Inflammatory macrophage treated with lipopolysaccharide for 1 hour (primary cell): Measurements from ENCODE around the gene TFAP2C.

Experiments
- DNase-seq, 2 donors: peaks; one replicate each; pipeline ENCODE4 v3.0.0-alpha.2; 2020 to 2022

The TFAP2C gene

DNA sequence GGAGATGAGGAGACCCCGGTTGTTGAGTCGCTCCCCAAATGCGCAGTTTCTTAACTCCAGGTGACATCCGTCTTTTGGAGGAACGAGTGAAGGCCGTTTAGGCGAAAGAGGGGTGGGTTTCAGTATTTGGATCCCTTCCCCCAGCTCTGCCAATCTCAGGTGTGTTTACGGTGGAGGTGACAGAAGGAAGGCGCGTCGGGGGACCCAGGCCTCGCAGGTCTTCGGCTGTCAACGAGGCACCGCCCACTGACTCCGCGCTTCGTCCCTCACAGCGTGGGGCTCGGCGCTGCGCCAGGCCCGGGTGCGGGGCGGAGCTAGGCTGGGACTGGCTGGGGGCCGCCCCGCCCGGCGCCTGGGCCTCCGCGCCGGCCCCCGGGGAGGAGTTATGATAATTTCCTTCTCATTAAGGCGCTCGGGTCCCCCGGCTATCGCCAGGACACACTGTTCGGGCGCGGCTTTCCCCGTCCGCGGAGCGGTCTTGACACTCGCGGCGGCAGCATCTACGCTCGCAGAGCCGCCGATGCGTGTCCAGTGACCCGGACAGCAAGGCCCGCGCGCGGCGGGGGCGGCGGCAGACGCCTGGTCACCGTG lies at the start of gene TFAP2C:
Gene TFAP2C (plus strand): TSS at position 434 of the 591 bp plus-strand sequence. CDS start 239 bp downstream, outside the sequence.
- DNase-seq: peak in 1 of 2 donors; percentile 8

DNA sequence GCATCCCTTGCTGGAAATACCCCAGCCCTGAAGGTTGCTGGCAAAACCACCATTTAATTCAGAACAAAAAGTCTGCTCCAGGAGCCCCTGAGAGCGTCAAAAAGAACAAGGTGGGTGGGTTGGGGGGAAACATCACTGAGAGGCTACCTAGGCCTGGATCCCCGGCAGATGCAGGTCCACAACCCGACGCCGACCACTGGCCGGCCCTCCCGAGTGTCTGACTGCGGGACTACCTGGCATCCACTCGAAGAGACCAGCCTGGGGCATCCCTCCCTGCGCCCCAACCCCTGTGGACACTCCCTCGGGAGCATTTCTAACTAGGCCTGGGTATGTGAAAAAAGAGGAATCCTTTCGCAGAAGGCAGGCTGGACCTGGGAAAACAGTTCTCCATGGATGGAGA lies 48.9 kb upstream of the TFAP2C start:
- no peak for DNase-seq

DNA sequence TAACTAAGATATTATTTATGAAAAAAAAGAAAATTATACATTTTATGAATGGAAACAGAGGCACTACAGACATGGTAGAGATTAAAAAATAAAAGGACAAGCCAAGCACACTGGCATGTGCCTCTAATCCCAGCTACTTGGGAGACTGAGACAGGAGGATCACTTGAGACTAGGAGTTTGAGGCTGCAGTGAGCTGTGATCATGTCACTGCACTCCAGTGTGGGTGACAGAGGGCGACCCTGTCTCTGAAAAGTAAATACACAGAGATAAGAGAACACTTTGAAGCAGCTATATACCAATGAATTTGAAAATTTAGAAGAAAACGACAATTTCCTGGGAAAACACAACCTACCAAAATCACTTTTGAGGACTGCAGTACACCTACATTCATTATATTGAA lies 47.4 kb upstream of the TFAP2C start:
- no peak for DNase-seq

DNA sequence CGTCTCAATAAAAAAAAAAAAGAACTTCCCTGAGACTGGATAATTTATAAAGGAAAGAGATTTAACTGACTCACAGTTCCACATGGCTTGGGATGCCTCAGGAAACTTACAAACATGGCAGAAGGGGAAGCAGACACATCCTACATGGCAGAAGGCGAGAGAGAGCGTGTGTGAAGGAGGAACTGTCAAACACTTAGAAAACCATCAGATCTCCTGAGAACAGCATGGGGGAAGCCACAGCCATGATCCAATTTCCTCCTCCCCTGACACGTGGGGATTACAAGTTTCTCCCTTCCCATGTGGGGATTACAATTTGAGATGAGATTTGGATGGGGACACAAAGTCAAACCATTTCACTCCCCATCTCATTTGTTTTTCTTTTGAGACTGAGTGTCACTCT lies 46.6 kb upstream of the TFAP2C start:
- DNase-seq: peak; percentile 49 to 79

DNA sequence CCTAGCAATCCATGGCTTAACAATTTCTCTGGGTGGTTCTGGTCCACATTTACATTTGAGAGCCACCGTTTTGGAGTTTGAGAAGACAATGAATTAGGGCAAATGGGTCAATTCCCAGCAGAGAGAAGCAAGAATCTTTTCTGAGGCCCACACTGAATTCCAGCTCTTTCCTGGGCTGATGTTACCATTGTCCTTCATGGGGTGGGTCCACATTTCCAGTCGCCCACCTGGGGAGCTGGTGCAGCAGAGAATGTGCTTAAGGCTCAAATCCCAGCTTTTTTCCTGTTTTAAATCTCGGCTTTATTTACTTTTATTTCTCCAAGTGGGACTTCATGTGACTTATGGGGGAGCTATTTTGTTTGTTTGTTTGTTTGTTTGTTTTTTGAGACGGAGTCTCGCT lies 44.2 kb upstream of the TFAP2C start:
- DNase-seq: no peak

DNA sequence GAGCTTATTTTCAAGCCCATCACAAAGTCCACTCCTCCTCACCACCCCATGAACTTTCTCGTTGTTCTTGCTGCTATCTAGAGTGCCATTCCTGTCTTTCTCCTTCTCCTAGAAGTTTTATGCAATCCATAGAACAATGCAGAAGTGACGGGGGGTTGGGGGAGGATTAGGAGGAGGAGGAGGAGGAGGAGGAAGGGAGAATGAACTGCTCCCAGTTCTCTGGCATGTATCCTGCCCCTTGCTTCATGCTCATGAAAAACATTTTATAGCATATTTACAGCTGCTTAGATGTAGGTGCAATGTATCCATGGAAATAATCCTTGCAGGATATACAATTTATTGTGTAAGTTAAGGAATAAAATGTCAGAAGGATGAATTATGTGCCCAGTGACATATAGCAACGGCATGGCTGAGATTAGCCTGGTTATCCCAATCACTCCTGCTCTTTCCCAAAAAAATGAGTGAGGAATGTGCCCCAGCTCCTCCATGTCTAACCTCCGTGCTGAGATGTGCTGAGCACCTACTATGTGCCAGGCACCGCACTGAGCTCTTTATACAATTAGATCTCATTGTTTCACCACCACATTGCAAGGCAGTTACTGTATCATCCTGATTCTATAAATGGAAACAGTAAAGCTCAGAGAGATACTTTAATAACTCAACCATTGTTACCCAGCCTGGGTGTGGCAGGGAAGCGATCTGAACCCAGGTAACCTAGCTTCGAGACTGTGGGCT lies 41.6 kb upstream of the TFAP2C start:
- no peak for DNase-seq

DNA sequence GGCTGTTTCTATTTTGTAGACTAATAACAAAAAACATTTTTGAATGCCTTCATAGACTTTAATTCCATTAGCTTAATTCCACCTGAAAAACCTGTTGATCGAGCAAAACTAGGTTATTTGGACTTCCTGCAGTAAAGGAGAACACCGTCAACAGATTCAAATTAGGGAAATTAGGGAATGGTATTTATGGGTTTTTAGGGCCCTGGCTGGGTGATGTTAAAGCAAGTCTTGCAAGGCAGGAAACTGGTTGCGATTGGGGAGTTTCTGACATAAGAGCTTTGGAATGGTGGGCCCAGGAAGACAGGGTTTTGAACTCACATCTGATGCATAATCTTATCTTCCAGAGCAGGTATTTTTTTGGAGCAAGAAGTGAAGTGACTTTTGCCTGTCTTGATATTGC lies 40.1 kb upstream of the TFAP2C start:
- no peak for DNase-seq

DNA sequence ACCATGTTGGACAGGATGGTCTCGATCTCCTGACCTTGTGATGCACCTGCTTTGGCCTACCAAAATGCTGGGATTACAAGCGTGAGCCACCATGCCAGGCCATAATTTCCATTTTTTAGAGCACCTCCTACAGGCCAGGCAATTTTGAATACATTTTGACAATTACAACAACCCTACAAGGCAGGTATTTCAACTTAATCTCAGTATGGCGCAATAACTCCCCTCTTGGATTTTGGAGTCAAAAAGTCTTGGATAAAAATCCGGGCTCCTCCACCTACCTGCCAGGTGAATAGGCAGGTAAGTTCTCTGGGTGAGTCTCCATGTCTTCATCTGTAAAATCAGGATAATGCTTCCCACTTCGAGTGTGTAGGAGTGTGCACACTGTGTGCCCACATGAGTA lies 39.5 kb upstream of the TFAP2C start:
- no peak for DNase-seq

DNA sequence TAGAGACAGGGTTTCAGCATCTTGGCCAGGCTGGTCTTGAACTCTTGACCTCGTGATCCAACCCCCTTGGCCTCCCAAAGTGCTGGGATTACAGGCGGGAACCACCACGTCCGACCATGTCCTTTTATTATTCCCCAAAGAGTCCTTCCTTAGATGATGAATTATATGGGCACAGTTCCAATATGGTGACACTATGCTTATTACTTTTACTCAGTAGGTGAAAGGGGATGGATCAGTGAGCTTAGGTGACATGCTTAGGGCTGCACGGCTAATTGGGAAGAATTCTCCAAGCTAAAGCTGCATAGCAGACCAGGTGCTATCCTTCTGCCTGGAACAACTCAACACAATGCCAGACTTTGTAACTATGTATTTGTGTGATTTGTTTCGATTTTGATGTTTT lies 38.2 kb upstream of the TFAP2C start:
- no peak for DNase-seq

DNA sequence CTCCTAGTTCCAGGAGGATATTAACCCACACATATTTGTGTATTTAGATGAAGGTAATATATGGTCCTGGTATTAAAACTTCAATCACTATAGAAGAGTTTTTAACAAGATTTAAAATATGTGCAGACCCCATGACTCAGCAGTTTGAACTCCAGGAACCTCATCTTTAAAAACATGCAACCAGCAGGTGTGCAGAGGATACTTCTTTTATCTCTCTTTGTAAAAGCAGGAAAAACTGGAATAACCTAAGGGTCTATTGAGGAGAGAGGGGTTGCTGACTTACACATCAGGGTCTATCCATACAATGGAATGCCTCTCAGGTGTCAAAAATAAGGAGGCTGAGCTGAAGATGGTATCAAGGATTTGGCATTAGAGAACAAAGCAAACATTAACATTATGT lies 36.9 kb upstream of the TFAP2C start:
- DNase-seq: no peak

DNA sequence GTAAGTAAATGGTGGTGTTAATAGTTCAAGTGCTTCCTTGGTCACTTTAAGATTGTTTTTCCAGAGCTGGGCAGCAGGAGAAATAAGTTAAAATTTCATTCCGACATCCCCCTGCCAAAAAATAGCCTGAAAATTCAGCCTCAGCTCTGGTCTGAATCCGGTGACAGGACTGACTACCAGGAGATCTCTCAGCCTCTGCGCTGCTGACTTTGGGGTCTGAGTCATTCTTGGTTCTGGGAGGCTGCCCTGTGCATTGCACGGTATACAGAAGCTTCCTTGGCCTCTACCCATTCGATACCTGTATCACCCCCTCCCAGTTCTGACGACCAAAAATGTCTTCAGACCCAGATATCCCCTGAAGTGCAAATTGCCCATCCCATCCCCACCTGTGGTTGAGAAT lies 36.3 kb upstream of the TFAP2C start:
- DNase-seq: no peak

DNA sequence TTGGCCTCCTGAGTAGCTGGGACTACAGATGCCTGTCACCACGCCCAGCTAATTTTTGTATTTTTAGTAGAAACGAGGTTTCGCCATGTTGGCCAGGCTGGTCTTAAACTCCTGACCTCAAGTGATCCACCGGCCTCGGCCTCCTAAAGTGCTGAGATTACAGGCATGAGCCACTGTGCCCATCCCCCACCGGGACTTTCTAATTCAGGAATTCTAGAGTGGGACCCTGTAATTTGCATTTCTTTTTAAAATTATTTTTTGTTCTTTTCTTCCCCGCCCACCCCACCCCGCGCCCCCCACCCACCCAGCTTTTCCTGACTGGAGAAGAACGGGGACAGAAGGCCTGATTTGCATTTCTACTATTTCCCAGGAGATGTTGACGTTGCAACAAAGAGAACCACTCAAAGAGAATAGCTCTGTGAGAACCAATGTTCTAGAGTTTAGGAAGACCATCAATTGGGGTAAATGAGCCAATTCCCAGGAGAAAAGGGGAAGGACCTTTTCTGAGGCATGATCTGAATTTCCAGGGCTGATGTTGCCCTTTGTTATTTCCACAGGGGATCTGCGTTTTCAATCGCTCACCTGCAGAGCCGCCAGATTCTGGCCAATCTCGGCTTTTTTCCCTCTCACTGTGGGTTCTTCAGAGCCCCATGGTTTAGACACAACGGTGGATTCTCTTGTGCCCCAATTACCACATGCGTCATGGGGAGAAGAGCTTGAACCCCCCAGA lies 33.2 kb upstream of the TFAP2C start:
- DNase-seq: no peak

DNA sequence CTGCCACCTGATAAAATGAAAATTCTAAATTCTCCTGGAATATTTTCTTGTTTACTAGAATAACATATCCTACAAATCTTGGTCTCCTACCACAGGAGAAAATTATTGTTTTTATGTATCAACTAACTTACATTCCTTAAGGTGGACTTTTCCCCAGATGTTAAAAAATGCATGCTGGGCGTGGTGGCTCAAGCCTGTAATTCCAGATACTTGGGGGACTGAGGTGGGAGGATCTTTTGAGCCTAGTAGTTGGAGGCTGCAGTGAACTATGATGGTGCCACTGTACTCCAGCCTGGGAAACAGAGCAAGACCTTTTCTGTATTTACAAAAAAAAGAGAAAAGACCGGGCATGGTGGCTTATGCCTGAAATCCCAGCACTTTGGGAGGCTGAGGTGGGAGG lies 27.9 kb upstream of the TFAP2C start:
- no peak for DNase-seq

DNA sequence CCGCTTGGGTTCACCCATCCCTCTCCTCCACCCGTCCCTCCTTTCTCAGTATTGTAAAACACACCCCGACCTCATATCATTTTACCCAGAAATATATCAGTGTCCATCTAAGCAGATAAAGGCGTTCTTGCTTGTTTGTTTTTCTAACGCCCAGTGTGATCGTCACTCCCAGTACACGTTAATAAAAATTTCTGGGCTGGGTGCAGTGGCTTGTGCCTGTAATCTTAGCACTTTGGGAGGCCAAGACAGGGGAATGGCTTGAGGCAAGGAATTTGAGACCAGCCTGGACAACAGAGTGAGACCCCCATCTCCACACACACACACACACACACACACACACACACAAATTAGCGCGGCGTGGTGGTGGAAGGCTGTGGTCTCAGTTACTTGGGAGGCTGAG lies 24.4 kb upstream of the TFAP2C start:
- DNase-seq: no peak

DNA sequence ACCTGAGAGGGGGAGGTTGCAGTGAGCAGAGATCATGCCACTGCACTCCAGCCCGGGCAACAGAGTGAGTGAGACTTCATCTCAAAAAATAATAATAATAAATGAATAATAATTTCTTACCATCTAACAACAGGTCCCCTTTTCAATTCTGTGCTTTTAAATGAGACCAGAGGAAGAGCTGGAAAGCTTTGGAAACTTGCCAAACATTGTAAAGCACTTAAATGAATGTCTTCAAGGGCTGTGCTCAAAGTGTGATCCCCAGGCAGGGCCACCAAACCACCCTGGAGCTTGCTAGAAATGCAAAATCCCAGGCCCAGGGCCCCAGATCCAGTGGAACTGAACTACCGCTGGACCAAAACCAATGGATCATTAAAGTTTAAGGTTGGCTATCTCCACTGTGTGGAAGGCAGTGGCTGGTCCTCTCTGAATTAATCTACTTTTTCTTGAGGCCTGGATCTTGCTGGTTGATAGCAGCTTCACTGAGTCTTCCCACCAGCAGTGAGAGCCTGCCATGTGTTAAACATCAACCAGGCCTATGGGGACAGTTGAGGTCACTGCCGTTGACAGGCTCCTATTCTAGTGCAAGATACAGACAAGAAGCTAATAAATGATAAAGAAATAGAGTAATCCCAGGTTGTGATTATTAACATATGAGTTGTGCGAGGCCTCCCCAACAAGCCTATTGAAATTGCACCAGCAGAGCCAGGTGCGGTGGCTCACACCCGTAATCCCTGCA lies 23.7 kb upstream of the TFAP2C start:
- DNase-seq: no peak

DNA sequence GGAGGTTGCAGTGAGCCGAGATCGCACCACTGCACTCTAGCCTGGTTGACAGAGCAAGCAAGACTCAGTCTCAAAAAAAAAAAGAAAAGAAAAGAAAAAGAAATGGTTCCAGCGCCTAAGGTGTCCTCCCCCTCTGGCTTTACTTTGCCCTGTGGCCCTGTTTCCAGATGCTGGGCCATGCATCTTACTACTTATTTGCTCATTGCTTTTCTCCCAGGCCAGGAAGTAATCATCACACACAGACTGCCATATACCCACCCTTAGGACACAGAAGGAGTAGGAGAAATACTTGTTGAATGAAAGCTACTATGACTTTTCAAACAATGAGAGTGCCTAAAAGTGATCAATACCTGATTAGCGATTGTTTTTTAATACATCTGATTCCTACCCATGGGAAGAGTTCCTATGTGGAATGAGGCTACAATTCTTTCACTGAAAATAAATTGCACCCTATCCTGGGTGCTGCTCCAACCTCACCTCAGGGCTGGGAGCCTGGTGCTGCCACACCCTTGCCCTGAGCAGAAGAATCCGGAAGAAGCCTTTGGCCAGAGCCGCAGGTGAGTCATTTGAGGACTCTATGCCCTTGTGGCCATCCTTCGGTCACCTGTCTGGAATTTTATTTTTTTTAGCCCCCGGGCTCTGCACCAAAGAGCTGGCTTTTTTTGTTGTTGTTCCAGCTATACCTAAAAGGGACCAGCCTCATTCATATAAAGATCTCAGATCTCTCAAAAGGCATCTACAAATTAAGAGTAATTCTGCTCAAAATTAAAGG lies 22.7 kb upstream of the TFAP2C start:
- no peak for DNase-seq

DNA sequence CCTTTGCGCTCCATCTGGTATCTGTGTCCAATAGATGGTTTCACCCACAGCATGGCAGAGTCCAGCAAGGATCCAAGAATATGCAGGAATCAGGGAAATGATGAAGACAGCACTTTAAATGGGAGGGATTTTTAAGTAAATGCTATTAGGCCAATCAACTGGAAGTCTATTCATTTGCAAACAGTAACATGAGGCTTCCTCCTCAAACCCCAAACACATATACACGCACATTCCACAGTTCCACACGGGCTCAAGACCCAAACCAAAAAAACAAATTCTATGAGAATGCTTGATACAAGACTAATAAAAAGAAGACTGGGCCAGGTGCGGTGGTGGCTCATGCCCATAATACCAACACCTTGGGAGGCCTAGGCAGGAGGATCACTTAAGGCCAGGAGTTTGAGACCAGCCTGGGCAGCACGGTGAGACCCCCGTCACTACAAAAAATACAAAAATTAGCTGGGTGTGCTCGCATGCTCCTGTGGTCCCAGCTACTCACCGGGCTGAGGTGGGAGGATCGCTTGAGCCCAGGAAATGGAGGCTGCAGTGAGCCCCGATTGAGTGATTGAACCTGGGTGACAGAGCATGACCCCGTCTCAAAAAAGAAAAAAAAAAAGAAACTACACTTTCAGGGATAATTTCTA lies 21.9 kb upstream of the TFAP2C start:
- no peak for DNase-seq

DNA sequence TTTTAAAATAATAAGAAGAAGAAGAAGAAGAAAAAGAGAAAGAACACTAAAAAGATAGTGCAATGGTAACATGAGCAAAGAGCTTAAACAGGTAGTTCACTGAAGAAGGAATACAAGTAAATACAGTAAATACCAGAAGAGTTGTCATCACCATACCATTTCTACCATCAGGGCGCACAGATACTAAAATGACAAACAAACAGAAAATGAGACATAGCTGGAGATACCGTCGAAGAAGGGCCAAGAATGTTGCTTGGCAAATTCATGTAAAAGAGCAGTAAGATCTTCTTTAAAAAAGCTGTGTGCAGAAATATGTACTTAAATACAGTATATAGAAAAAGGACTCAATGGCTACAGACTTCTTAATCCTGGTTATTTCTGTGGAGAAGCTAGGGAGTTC lies 20.7 kb upstream of the TFAP2C start:
- DNase-seq: no peak

DNA sequence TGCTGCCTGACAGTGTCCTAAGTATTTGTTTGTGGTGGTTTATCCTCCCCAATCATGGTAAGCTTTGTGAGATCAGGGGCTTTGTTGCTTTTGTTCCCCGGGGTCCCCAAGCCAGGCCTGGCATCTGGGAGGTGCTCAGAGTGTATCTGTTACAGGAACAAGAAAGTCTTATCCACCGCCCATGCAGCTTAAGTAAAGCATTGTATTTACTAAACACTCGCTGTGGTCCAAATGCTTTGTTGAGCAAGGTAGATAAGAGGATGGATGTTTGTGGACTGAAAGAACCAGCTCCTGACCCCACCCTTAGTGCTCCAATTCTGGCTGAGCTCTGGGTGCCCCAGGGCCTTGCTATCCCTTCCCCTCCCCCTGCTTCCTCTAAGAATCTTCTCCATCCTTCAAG lies 19.8 kb upstream of the TFAP2C start:
- no peak for DNase-seq

DNA sequence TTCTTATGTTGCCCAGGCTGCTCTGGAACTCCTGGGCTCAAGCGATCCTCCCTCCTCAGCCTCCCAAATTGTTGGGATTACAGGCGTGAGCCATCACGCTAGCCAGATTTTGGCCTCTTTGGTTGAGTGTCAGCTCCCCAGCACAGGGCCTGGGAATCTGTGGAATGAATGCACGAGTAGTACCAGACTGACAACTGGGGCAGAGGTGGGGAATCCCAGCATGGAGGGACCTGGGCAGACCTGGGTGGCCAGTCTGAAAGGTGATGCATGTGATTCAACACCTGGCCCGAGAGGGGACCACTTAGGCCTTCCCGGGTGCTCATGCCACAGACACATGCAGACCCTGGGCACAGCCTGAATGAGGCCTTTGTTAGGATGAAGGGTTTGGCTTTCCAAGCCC lies 19.0 kb upstream of the TFAP2C start:
- DNase-seq: no peak

DNA sequence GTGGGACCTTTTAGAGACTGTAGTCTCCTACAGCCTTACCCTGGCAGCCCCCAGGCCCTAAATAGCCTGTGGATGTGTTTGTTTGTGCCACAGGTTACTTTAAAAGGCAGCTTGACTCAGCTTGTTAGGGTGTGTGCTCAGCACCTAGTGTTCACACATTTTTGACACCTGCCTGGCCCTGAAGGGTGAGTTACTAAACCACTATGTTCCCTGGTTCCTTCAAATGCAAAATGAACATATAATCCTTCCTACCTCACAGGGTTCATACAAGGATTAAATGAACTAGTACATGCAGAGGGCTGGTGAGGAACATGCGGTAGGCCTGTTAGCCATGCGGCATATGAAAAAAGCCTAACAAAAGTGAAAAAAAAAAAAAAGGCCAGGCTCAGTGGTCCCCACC lies 14.9 kb upstream of the TFAP2C start:
- no peak for DNase-seq

DNA sequence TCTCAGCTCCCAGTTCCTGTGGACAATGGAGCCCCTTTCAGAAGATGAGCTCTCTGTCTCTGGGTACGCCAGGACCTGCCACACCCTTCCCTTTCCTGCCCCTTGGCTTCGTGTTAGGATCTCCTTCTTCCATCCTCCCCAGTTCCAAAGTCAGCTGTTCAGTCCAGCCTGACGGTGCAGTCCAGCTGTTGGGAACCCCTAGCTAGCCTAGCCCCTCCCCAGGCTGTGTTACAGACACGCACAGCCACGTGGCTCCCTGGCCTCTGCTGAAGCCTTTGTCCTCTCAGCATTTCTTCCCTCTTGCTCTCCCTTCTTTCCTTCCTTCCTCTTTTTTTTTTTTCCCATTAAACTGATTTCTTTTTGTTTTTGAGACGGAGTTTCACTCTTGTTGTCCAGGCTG lies 12.4 kb upstream of the TFAP2C start:
- no peak for DNase-seq
